Measurements from ENCODE around the gene ERCC4. TPM values are rescaled to one million over a fixed set of nuclear protein-coding genes. Genes with fewer than 3 reads are reported as not detected.

The ERCC4 gene
- total and polyA plus RNA-seq, 4 donors, result 1.5 to 11.2 (median 6.3) TPM

GRCh38 chr16:13988038-13988437, 68.1 kb downstream of the ERCC4 start:
- TF ChIP-seq CTCF (IDR thresholded peaks at IDR 0.05; ENCODE audit: control extremely low read depth, extremely low read depth), result no peak
- no peak overlapping the region for H3K4me3 ChIP-seq

GRCh38 chr16:13992322-13992721, 72.4 kb downstream of the ERCC4 start:
- no peak overlapping the region for H3K27ac ChIP-seq (ENCODE audit: low read depth in 1 of 2, low read length in 1 of 2)
- no peak overlapping the region for H3K4me3 ChIP-seq
- no peak overlapping the region for H3K9ac ChIP-seq (ENCODE audit: insufficient read depth in 1 of 2, low read length in 2 of 2)
- WGBS, 2 donors, result 91 to 93% methylated on average over 6 of the region's 6 CpGs
- ATAC-seq (ENCODE audit: insufficient read depth, low FRiP score), result no peak
- H3K9me3 ChIP-seq (ENCODE audit: control insufficient read depth in 4 of 4, insufficient read depth in 3 of 4, low read length in 3 of 4), result no peaks in the 10 kb centered on the region
- peaks cover 0 to 5% (median 0%) of the 10 kb centered on the region in 5 donors for H3K4me1 ChIP-seq (ENCODE audit: control insufficient read depth in 5 of 5, insufficient read depth in 5 of 5, low read length in 5 of 5)
- DNase-seq, result no peak
- no peak for TF ChIP-seq CTCF (IDR thresholded peaks at IDR 0.05; ENCODE audit: control extremely low read depth, extremely low read depth)
- no peaks in the 10 kb centered on the region for H3K36me3 ChIP-seq (ENCODE audit: control insufficient read depth in 4 of 4, insufficient read depth in 4 of 4, low read length in 4 of 4)
- no peaks in the 10 kb centered on the region for H3K27me3 ChIP-seq (ENCODE audit: control insufficient read depth in 3 of 3, insufficient read depth in 3 of 3, low read length in 2 of 3)

More at GRCh38 chr16:13988038-13988437, 68.1 kb downstream of the ERCC4 start:
- Histone ChIP-seq H3K9me3 (ENCODE audit: control insufficient read depth in 4 of 4, insufficient read depth in 3 of 4, low read length in 3 of 4) (no peaks in the 10 kb centered on the region), H3K27ac (ENCODE audit: low read depth in 1 of 2, low read length in 1 of 2) (no peak overlapping the region), H3K4me1 (ENCODE audit: control insufficient read depth in 5 of 5, insufficient read depth in 5 of 5, low read length in 5 of 5) (peaks cover 0 to 2% (median 0%) of the 10 kb centered on the region in 5 donors), H3K9ac (ENCODE audit: insufficient read depth in 1 of 2, low read length in 2 of 2) (no peak overlapping the region), H3K36me3 (ENCODE audit: control insufficient read depth in 4 of 4, insufficient read depth in 4 of 4, low read length in 4 of 4) (no peaks in the 10 kb centered on the region), H3K27me3 (ENCODE audit: control insufficient read depth in 3 of 3, insufficient read depth in 3 of 3, low read length in 2 of 3) (no peaks in the 10 kb centered on the region)
- ATAC-seq (ENCODE audit: insufficient read depth, low FRiP score) (no peak), DNase-seq (no peak)
- 93 to 100% methylated on average over 1 of the region's 1 CpG for WGBS, 2 donors

- peaks cover 0 to 5% (median 0%) of the 10 kb centered on the region in 5 donors for H3K4me1 ChIP-seq (ENCODE audit: control insufficient read depth in 5 of 5, insufficient read depth in 5 of 5, low read length in 5 of 5)
- DNase-seq (no peak), ATAC-seq (ENCODE audit: insufficient read depth, low FRiP score) (no peak)
- no peak overlapping the region for H3K9ac ChIP-seq (ENCODE audit: insufficient read depth in 1 of 2, low read length in 2 of 2)
- no peaks in the 10 kb centered on the region for H3K9me3 ChIP-seq (ENCODE audit: control insufficient read depth in 4 of 4, insufficient read depth in 3 of 4, low read length in 3 of 4)
- no peak overlapping the region for H3K4me3 ChIP-seq
- WGBS, 2 donors, result 88 to 96% methylated on average over 4 of the region's 4 CpGs
- H3K27me3 ChIP-seq (ENCODE audit: control insufficient read depth in 3 of 3, insufficient read depth in 3 of 3, low read length in 2 of 3), result no peaks in the 10 kb centered on the region
- no peak for TF ChIP-seq CTCF (IDR thresholded peaks at IDR 0.05; ENCODE audit: control extremely low read depth, extremely low read depth)
- no peak overlapping the region for H3K27ac ChIP-seq (ENCODE audit: low read depth in 1 of 2, low read length in 1 of 2)
- H3K36me3 ChIP-seq (ENCODE audit: control insufficient read depth in 4 of 4, insufficient read depth in 4 of 4, low read length in 4 of 4), result no peaks in the 10 kb centered on the region
These were observed 73.0 kb downstream of the ERCC4 start for GRCh38 chr16:13992976-13993375.

Measured in lung (tissue), 12 donors.